Measurements from ENCODE around the gene DOK5. TPM values are rescaled to one million over a fixed set of nuclear protein-coding genes. Genes with fewer than 3 reads are reported as not detected.

The DOK5 gene
- polyA plus RNA-seq, 1 of the 3 experiments (the other 2 are of a cell fraction): 12.4 TPM

GRCh38 chr20:54485631-54486030 is 10.2 kb downstream of the DOK5 start:
- WGBS (ENCODE audit: low lambda C conversion rate): 8% methylated on average over 8 of the region's 8 CpGs
- Histone ChIP-seq H3F3A (replicated peaks; ENCODE audit: insufficient read depth) (no peaks in the 10 kb centered on the region), H3K4me1 (ENCODE audit: control insufficient read depth in 1 of 2, insufficient read depth in 2 of 2, low read depth in 1 of 2, low read length in 1 of 2) (0 out of 4 replicates have a peak, but pooled peaks cover 0 to 4% of the 10 kb centered on the region in 2 experiments), H3K4me2 (no peak overlapping the region), H3K9me2 (no peaks in the 10 kb centered on the region), H3K79me2 (ENCODE audit: insufficient read depth) (peaks cover 85% of the 10 kb centered on the region), H2AFZ (ENCODE audit: low read depth) (no peak overlapping the region), H4K20me1 (ENCODE audit: insufficient read depth) (no peaks in the 10 kb centered on the region; the same call in 1 of the 2 replicates), H3K27ac (ENCODE audit: low read depth in 2 of 2, low read length in 1 of 2) (peak overlapping the region in 1 of 2 experiments; percentile 52; a peak in 1 of 4 replicates), H3K9ac (no peak overlapping the region), H3K27me3 (ENCODE audit: insufficient read depth) (no peaks in the 10 kb centered on the region; the same call in 1 of the 2 replicates), H3K36me3 (replicated peaks in 1 of 2; ENCODE audit: control insufficient read depth in 1 of 2, insufficient read depth in 2 of 2, low read length in 1 of 2) (no peaks in the 10 kb centered on the region), H3K4me3 (ENCODE audit: low read depth in 2 of 2, low read length in 1 of 2) (no peak overlapping the region), H3K9me3 (no peaks in the 10 kb centered on the region)
- ChIA-PET CTCF (interaction anchor here (1.0 kb wide), 1 partner anchor 9 kb away, joined by 3 read pairs; no protein-coding TSS in a partner anchor), POLR2A (no interaction called here)
- TF ChIP-seq RXRA (IDR thresholded peaks at IDR 0.05; ENCODE audit: borderline replicate concordance, low read depth) (no peak), REST (IDR thresholded peaks at IDR 0.05; ENCODE audit: low read depth, low read length) (no peak), FOSL2 (IDR thresholded peaks at IDR 0.05; ENCODE audit: borderline replicate concordance, low read depth) (no peak), SIN3A (IDR thresholded peaks at IDR 0.05; ENCODE audit: borderline replicate concordance, low read depth, low read length) (no peak), USF2 (IDR thresholded peaks at IDR 0.05; ENCODE audit: borderline replicate concordance, low read depth, low read length) (no peak), RCOR1 (IDR thresholded peaks at IDR 0.05; ENCODE audit: low read length) (no peak)
- no peak for DNase-seq

GRCh38 chr20:54486585-54486984 is 11.2 kb downstream of the DOK5 start:
- DNase-seq: no peak
- no peaks in the 10 kb centered on the region; the same call in 1 of the 2 replicates for H3K27me3 ChIP-seq (ENCODE audit: insufficient read depth)
- peaks cover 2% of the 10 kb centered on the region for H3F3A ChIP-seq (replicated peaks; ENCODE audit: insufficient read depth)
- H3K4me2 ChIP-seq: no peak overlapping the region
- 5% methylated on average over 4 of the region's 4 CpGs for WGBS (ENCODE audit: low lambda C conversion rate)
- H3K79me2 ChIP-seq (ENCODE audit: insufficient read depth): peaks cover 82% of the 10 kb centered on the region
- ChIA-PET CTCF (no interaction called here), POLR2A (no interaction called here)
- no peak overlapping the region for H3K9ac ChIP-seq
- no peak overlapping the region for H3K4me3 ChIP-seq (ENCODE audit: low read depth in 2 of 2, low read length in 1 of 2)
- H3K9me2 ChIP-seq: no peaks in the 10 kb centered on the region
- peak overlapping the region in 1 of 2 experiments; percentile 52; a peak in 1 of 4 replicates for H3K27ac ChIP-seq (ENCODE audit: low read depth in 2 of 2, low read length in 1 of 2)
- no peaks in the 10 kb centered on the region for H3K36me3 ChIP-seq (replicated peaks in 1 of 2; ENCODE audit: control insufficient read depth in 1 of 2, insufficient read depth in 2 of 2, low read length in 1 of 2)
- no peaks in the 10 kb centered on the region for H3K9me3 ChIP-seq
- H2AFZ ChIP-seq (ENCODE audit: low read depth): no peak overlapping the region
- H4K20me1 ChIP-seq (ENCODE audit: insufficient read depth): no peaks in the 10 kb centered on the region; the same call in 1 of the 2 replicates
- 0 out of 4 replicates have a peak, but pooled peaks cover 0 to 4% of the 10 kb centered on the region in 2 experiments for H3K4me1 ChIP-seq (ENCODE audit: control insufficient read depth in 1 of 2, insufficient read depth in 2 of 2, low read depth in 1 of 2, low read length in 1 of 2)
- TF ChIP-seq MAX (IDR thresholded peaks at IDR 0.05; ENCODE audit: low read depth) (no peak), FOXM1 (IDR thresholded peaks at IDR 0.05; ENCODE audit: low read depth) (no peak), GATA2 (CRISPR knock-in tag; IDR thresholded peaks at IDR 0.05) (no peak), CHD2 (IDR thresholded peaks at IDR 0.05; ENCODE audit: low read length, partially characterized antibody) (no peak), SMC3 (IDR thresholded peaks at IDR 0.05; ENCODE audit: low read depth, low read length) (no peak), POLR2AphosphoS5 (IDR thresholded peaks at IDR 0.05; ENCODE audit: low read depth, low read length) (no peak), REST (IDR thresholded peaks at IDR 0.05; ENCODE audit: low read depth, low read length) (no peak)
